Effector CD4-positive, alpha-beta T cell (primary cell): ENCODE measurements around the gene DPF3.

ENCODE experiments used
- DNase-seq: peaks from one replicate; pipeline ENCODE4 v3.0.0-alpha.2; 2020
- total RNA-seq: gene quantifications from one replicate; lab custom pipeline; 2026; lab: John Stamatoyannopoulos, UW

Gene DPF3
- 0.56 reads per million for total RNA-seq

- DNase-seq: peak; percentile 88
Observed at GRCh38 chr14:72893636-72894322, at the start of gene DPF3. DPF3 (minus strand) TSS chr14:72894101; CDS start chr14:72894088, 13 bp downstream.

- no peak for DNase-seq
Observed at GRCh38 chr14:72942934-72943333, 49.0 kb upstream of the DPF3 start.

GRCh38 chr14:72941286-72941985, 47.5 kb upstream of the DPF3 start:
- no peak for DNase-seq

GRCh38 chr14:72939630-72940029, 45.7 kb upstream of the DPF3 start:
- DNase-seq: no peak

GRCh38 chr14:72932893-72933292, 39.0 kb upstream of the DPF3 start:
- DNase-seq: no peak

- no peak for DNase-seq
Observed at GRCh38 chr14:72929316-72930080, 35.6 kb upstream of the DPF3 start.

- DNase-seq: no peak
Observed at GRCh38 chr14:72928872-72929271, 35.0 kb upstream of the DPF3 start.

- DNase-seq: peak; percentile 90
Observed at GRCh38 chr14:72926292-72927028, 32.6 kb upstream of the DPF3 start, which contains the start of gene DCAF4. DCAF4 (plus strand) TSS chr14:72926464; CDS start chr14:72937979, 11,515 bp downstream.

GRCh38 chr14:72925815-72926291, 32.0 kb upstream of the DPF3 start:
- DNase-seq: no peak

- no peak for DNase-seq
Observed at GRCh38 chr14:72925171-72925759, 31.4 kb upstream of the DPF3 start.

- DNase-seq: no peak
Observed at GRCh38 chr14:72924337-72924736, 30.4 kb upstream of the DPF3 start.

- no peak for DNase-seq
Observed at GRCh38 chr14:72921396-72921795, 27.5 kb upstream of the DPF3 start.

- no peak for DNase-seq
Observed at GRCh38 chr14:72920008-72920407, 26.1 kb upstream of the DPF3 start.

GRCh38 chr14:72917094-72917802, 23.3 kb upstream of the DPF3 start:
- DNase-seq: no peak

- no peak for DNase-seq
Observed at GRCh38 chr14:72916174-72916573, 22.3 kb upstream of the DPF3 start.

GRCh38 chr14:72913809-72914208, 19.9 kb upstream of the DPF3 start:
- DNase-seq: no peak

GRCh38 chr14:72909163-72909562, 15.3 kb upstream of the DPF3 start:
- DNase-seq: no peak

- no peak for DNase-seq
Observed at GRCh38 chr14:72907886-72908285, 14.0 kb upstream of the DPF3 start.

- DNase-seq: no peak
Observed at GRCh38 chr14:72906879-72907278, 13.0 kb upstream of the DPF3 start.

- no peak for DNase-seq
Observed at GRCh38 chr14:72906316-72906715, 12.4 kb upstream of the DPF3 start.

GRCh38 chr14:72904840-72905561, 11.1 kb upstream of the DPF3 start:
- DNase-seq: peak; percentile 50
